HEK293T (cell line): ENCODE results near the gene CASTOR2.
"Not testable (repeated sequence)": the region's sequence is repeated elsewhere in the genome, so short reads cannot be mapped to it uniquely, and the experiment has no call there.

Source experiments
- CTCF ChIA-PET: fragments of 350-600 bp; formaldehyde crosslinking; extraction: SDS; loops from one replicate; lab custom pipeline; 2021; ENCODE audit warnings: antibody characterized with exemption, inconsistent platforms; lab: Yijun Ruan, JAX
- POLR2A ChIA-PET: fragments of 350-600 bp; formaldehyde crosslinking; extraction: SDS; loops from one replicate; lab custom pipeline; 2020; ENCODE audit warnings: antibody characterized with exemption, inconsistent platforms; lab: Yijun Ruan, JAX
- DNase-seq: peaks from one replicate; pipeline ENCODE4 v3.0.0; 2012; ENCODE audit warnings: mixed read lengths; ENCODE audit errors: extremely low spot score
- ARNT ChIP-seq: fragments of 450-650 bp; IDR thresholded peaks from 2 replicates; pipeline ENCODE4 v1.6.1; 2017; ENCODE audit warnings: mild to moderate bottlenecking
- BHLHE40 ChIP-seq: fragments of 450-650 bp; IDR thresholded peaks from 2 replicates; pipeline ENCODE4 v1.6.1; 2016; ENCODE audit warnings: mild to moderate bottlenecking, moderate library complexity, borderline replicate concordance
- CTBP1 ChIP-seq: fragments of 450-650 bp; IDR thresholded peaks from 2 replicates; pipeline ENCODE4 v1.6.1; 2016; ENCODE audit warnings: borderline replicate concordance
- ELF4 ChIP-seq: fragments of 450-650 bp; IDR thresholded peaks from 2 replicates; pipeline ENCODE4 v1.6.1; 2017; ENCODE audit warnings: antibody characterized with exemption
- FOXA1 ChIP-seq: fragments of 450-650 bp; IDR thresholded peaks from 2 replicates; pipeline ENCODE4 v1.6.1; 2016; ENCODE audit warnings: mild to moderate bottlenecking
- FOXK2 ChIP-seq: fragments of 450-650 bp; IDR thresholded peaks from 2 replicates; pipeline ENCODE4 v1.6.1; 2016; ENCODE audit warnings: mild to moderate bottlenecking
- FOXM1 ChIP-seq: fragments of 450-650 bp; IDR thresholded peaks from 2 replicates; pipeline ENCODE4 v1.6.1; 2017; ENCODE audit warnings: mild to moderate bottlenecking, borderline replicate concordance
- HDGF ChIP-seq: fragments of 450-650 bp; IDR thresholded peaks from 2 replicates; pipeline ENCODE4 v1.6.1; 2017; ENCODE audit warnings: antibody characterized with exemption, borderline replicate concordance
- L3MBTL2 ChIP-seq: fragments of 450-650 bp; conservative IDR thresholded peaks from 2 replicates; pipeline ENCODE4 v1.6.1; 2016; ENCODE audit warnings: mild to moderate bottlenecking
- LEF1 ChIP-seq: fragments of 450-650 bp; IDR thresholded peaks from 2 replicates; pipeline ENCODE4 v1.6.1; 2017; ENCODE audit warnings: mild to moderate bottlenecking, borderline replicate concordance
- NFRKB ChIP-seq: fragments of 450-650 bp; IDR thresholded peaks from 2 replicates; pipeline ENCODE4 v1.6.1; 2016; ENCODE audit warnings: mild to moderate bottlenecking, moderate library complexity
- SP1 ChIP-seq: fragments of 450-650 bp; IDR thresholded peaks from 2 replicates; pipeline ENCODE4 v1.6.1; 2017
- SUZ12 ChIP-seq: fragments of 450-650 bp; IDR thresholded peaks from 2 replicates; pipeline ENCODE4 v1.6.1; 2016; ENCODE audit warnings: mild to moderate bottlenecking
- TARDBP ChIP-seq: fragments of 450-650 bp; IDR thresholded peaks from 2 replicates; pipeline ENCODE4 v1.6.1; 2016
- ZNF384 ChIP-seq: fragments of 450-650 bp; IDR thresholded peaks from 2 replicates; pipeline ENCODE4 v1.6.1; 2016
- TF ChIP-seq, protein P1 (sequence below): fragments of 450-650 bp; IDR thresholded peaks from 2 replicates; pipeline ENCODE4 v1.6.1; 2016

Gene CASTOR2

DNA sequence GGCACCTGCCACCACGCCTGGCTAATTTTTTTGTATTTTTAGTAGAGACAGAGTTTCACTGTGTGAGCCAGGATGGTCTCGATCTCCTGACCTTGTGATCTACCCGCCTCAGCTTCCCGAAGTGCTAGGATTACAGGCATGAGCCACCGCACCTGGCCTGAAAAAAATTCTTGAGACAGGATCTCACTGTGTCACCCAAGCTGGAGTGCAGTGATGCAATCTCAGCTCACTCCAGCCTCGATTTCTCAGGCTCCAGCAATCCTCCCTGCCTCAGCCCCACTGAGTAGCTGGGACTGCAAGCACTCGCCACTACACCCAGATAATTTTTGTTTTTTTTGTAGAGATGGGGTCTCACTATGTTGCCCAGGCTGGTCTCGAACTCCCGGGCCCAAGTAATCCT lies 13.0 kb downstream of the CASTOR2 start:
- POLR2A ChIA-PET, DNase-seq, CTCF ChIA-PET: not testable (repeated sequence)

GRCh38 chr7:74988436-74988835 lies 23.9 kb downstream of the CASTOR2 start:
- DNase-seq, POLR2A ChIA-PET, CTCF ChIA-PET: not testable (repeated sequence)

DNA sequence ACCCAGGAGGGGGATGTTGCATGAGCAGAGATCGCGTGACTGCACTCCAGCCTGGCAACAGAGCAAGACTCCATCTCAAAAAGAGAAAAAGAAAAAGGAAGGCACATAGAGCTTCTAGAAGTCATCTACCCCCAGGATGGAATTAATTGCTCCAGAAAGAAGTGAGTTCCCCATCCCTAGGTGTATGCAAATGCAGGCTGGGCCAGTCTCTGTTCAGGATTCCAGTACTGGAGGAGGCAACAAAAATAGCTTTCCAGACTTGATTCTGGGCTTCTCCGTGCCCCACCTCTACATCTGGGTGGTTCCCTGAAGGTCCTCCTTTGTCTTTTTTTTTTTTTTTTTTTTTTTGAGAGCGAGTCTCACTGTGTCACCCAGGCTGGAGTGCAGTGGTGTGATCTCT lies 28.6 kb downstream of the CASTOR2 start:
- CTCF ChIA-PET = no interaction called here
- POLR2A ChIA-PET = no interaction called here
- no peak for DNase-seq
- TF ChIP-seq SUZ12 (no peak), ZNF384 (0 out of 2 replicates have a peak, but pooled peaks have one; percentile 35)

DNA sequence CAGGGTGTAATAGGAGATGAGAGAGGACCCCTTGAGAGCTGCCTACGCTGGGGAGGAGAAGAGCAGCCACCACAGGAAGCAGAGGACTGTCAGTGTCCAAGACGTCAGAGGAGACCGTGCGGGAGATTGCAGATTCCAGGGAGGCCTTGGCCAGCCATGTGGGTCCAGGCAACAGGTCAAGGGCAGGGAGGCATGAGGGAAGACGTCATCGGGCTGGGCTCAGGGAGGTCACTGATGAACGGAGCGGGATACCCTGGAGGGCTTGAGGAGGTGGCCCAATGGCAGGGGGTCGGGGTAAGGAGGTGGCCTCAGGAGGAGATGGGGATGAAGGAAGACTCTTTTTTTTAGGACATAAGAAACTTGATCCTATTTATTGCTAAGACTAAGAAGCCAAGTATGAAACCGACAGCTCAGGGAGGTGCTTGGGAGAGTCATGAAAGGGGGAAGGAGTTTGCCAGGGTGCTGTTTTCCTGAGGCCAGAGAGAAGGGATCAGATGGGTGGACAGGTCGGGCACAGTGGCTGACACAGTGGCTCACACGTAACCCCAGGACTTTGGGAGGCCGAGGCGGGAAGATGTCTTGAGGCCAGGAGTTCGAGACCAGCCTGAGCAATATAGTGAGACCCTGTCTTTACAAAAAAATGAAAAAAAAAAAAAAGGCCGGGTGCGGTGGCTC lies 30.5 kb downstream of the CASTOR2 start:
- CTCF ChIA-PET, POLR2A ChIA-PET, DNase-seq: not testable (repeated sequence)

DNA sequence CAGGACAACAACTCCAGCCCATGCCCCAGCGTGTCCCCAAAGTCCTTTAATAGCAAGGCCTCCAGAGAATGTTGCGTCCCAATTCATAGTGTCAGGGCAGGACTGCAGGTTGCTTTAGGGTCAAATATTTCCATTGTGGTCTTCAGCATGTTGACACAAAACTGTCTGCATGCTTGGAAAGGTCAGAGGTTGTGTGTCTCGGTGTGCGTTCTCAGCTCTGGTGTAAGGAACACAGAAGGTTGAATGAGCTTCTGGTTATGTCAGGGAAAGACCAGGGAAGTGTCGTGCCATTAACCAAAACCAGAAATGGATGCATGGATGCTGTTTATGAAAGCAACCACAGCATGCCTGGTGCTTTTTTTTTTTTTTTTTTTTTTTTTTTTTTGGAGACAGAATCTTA lies 31.9 kb downstream of the CASTOR2 start:
- POLR2A ChIA-PET, CTCF ChIA-PET, DNase-seq: not testable (repeated sequence)

- CTCF ChIA-PET, POLR2A ChIA-PET, DNase-seq: not testable (repeated sequence)
Observed at GRCh38 chr7:74997811-74998210, 33.3 kb downstream of the CASTOR2 start.

GRCh38 chr7:75001356-75001755 lies 36.9 kb downstream of the CASTOR2 start:
- DNase-seq, POLR2A ChIA-PET, CTCF ChIA-PET: not testable (repeated sequence)

DNA sequence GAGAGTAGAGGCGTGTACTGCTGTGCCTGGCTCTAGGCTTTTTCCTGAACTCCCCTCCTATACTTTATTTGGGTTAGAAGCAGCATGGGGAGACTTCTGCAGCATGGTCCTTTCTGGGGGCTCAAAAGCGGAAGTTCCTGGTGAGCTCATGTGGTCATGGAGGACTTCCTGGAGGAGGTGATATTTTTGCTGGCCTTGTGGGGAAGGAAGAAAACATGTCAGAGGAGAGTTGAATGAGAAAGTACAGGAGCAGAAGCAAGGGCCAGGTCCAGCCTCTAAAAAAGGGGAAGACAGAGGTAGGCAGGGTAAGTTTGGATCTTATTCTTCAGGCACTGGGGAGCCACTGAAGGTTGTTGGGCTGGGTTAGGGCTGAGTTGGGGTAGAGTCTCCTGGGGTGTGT lies 45.5 kb downstream of the CASTOR2 start:
- POLR2A ChIA-PET = no interaction called here
- DNase-seq = no peak
- CTCF ChIA-PET = no interaction called here
- no peak for TF ChIP-seq BHLHE40
- TF ChIP-seq LEF1 = no peak
- no peak for TF ChIP-seq NFRKB
- TF ChIP-seq FOXA1 = no peak

GRCh38 chr7:75017832-75018231 lies 53.3 kb downstream of the CASTOR2 start:
- no peak for DNase-seq
- ChIA-PET CTCF (no interaction called here), POLR2A (no interaction called here)
- TF ChIP-seq ARNT (no peak), TARDBP (no peak), NFRKB (no peak), ZNF384 (no peak), SUZ12 (no peak), SP1 (no peak), HDGF (no peak), FOXM1 (no peak), FOXA1 (no peak), CTBP1 (no peak), BHLHE40 (no peak), L3MBTL2 (no peak), LEF1 (no peak)

DNA sequence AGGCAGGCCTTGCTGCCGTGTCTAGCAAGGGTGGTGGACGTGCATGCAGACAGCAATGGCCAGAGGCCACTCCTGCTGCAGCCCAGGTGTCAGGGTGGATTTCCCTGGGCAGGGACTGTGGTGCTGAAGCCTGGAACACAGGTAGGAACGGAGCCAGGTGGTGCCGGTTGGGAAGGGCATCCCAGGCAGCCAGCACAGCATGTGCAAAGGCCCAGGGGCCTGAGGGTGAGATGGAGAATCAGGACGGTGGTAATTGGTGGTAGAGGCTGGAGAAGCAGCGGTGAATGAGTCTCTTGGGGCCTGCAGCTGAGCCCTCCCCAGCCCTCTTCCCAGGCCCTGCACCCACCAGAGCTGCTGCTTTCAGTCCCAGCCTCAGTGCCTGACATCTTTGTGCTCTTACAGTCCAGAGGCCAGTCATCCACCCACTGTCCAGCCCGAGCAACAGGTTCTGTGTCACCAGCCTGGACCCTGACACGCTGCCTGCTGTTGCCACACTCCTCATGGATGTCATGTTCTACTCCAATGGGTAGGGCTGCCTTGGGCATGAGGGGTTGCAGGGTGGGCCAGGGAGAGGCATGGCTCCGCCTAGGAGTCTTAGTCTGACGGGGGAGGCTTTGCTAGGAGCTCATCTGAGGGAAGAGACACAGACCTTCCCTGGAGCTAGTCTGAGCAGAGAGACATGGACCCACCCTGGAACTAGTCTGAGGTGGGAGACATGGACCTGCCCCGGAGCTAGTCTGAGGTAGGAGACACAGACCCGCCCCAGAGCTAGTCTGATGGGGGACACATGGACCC lies 54.3 kb downstream of the CASTOR2 start:
- ChIA-PET CTCF (no interaction called here), POLR2A (no interaction called here)
- TF ChIP-seq ELF4 (no peak), SUZ12 (no peak), ZNF384 (no peak), L3MBTL2 (no peak), HDGF (no peak), FOXA1 (no peak), LEF1 (no peak), NFRKB (no peak), SP1 (no peak), FOXM1 (no peak), BHLHE40 (no peak), CTBP1 (no peak), FOXK2 (no peak)
- TF ChIP-seq, protein P1, sequence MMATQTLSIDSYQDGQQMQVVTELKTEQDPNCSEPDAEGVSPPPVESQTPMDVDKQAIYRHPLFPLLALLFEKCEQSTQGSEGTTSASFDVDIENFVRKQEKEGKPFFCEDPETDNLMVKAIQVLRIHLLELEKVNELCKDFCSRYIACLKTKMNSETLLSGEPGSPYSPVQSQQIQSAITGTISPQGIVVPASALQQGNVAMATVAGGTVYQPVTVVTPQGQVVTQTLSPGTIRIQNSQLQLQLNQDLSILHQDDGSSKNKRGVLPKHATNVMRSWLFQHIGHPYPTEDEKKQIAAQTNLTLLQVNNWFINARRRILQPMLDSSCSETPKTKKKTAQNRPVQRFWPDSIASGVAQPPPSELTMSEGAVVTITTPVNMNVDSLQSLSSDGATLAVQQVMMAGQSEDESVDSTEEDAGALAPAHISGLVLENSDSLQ = no peak
- no peak for DNase-seq
